ENCODE measurements around the gene PLXNB3.

Gene PLXNB3

GRCh38 chrX:153793291-153793690 lies 29.2 kb downstream of the PLXNB3 start:
- TF ChIP-seq GATA1 (IDR thresholded peaks at IDR 0.05; ENCODE audit: low read depth, low read length) (no peak), POLR2A (IDR thresholded peaks at IDR 0.05; ENCODE audit: low read length) (no peak)
- peak in 1 of 2 experiments; percentile 22 for DNase-seq

DNA sequence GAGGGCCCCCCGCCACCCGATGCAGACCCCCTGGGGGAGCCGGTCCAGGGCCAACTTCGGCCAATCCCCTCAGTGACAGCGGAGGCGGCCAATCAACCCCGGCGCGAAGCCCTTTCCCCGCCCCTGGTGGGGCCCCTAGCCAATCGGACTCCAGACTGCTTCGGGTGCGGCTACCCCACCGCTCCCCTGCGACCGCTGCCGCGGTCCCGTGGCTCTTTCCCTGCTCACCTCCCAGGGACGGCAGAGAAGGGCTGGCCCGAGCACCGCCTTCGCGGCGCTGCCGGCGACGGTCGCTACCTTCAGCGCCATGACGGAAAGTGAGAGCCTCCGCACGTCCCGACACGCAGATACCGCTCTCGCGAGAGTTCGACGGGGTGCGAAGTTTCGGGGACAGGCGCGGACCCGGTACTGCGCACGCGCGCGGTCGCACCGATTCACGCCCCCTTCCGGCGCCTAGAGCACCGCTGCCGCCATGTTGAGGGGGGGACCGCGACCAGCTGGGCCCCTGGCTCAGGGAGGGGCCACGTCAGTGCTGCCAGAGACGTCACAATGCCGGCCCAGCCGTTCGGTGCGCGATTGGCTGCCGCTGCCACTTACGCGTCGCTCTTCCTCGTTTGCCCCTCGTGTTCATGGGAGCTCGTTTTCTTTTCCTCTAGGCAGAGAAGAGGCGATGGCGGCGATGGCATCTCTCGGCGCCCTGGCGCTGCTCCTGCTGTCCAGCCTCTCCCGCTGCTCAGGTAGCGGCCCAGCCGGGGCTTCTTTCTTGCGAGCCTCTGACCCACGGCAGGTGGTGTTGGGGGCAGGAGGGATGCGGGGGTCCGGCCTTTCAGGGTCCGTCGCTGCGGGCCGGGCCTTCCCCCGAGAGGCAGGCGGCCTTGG lies 30.2 kb downstream of the PLXNB3 start, which contains the start of the genes IDH3G and SSR4:
Gene IDH3G (minus strand): TSS at position 358 of the 879 bp plus-strand sequence. CDS start 49 bp downstream, at position 309.
Gene SSR4 (plus strand): TSS at position 651 of the 879 bp plus-strand sequence. CDS start 20 bp downstream, at position 671.
- peak; percentile 97 for DNase-seq
- TF ChIP-seq GATA1 (IDR thresholded peaks at IDR 0.05; ENCODE audit: low read depth, low read length) (no peak), POLR2A (IDR thresholded peaks at IDR 0.05; ENCODE audit: low read length) (peak; percentile 74)

DNA sequence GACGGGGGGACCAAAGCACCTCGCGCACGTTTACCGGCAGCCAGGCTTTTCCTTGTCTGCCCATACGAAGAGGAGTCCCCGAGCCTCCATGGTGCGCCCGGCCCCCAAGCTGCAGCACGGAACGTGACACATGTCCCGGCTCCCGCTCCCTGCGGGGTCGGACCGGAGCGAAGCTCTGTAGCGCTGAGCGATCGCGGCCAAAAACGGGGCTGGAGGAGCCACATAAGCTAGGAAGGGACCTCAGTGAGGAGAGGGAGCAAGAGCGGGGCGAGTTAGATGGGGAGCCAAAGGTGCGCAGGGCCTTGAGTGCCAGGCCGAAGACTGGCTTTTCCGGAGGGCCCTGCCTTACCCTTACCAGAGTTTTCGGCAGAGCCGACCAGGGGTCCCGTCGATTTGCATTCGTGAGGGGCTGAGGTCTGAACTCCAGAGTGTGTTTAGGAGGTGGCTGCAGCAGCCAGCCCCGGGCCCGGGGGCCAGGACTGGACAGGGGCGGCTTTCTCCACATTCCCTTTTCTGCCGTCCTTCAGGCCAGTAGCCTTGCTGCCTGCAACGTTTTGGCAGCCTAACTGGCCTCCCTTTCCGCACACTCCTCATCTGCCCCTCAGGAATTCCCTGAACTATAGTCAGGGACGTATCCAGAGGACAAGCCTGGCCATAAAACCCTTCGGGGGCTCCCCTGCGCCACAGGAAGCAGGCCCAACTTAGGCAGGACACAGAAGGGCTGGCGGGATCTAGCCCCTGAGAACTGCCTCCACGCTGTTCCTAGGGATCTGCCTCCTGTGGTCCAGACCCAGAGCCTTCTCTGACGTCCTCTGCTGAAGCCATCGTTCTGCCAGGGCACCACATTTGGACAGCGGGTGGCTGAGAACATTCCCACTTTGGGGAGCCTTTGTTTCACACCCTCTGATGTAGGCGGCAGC lies 31.1 kb downstream of the PLXNB3 start:
- peak; percentile 58 to 64 for DNase-seq
- TF ChIP-seq POLR2A (IDR thresholded peaks at IDR 0.05; ENCODE audit: low read length) (no peak), GATA1 (IDR thresholded peaks at IDR 0.05; ENCODE audit: low read depth, low read length) (no peak)

DNA sequence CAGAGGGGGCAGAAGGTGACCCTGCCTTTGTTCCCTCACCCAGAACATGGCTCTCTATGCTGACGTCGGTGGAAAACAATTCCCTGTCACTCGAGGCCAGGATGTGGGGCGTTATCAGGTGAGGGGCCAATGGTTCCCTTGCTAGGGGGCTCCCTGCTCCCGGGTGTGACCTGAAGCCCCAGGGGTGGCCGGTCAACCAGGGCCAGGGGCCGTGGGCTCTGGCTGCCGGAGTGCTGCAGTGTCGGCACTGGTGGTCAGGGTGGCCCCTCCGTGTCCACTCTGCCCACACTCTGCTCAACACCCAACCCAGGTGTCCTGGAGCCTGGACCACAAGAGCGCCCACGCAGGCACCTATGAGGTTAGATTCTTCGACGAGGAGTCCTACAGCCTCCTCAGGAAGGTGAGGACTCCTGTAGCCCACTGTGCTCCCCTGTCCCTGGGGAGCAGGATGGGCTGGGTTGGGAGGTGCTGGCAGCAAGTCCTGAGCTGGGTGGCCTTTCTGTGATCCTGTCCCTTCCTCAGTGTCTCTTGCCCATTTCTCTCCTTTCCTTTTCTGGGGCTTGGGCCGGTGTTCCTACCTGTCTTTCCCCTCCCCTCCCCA lies 33.5 kb downstream of the PLXNB3 start:
- TF ChIP-seq GATA1 (IDR thresholded peaks at IDR 0.05; ENCODE audit: low read depth, low read length) (no peak), POLR2A (IDR thresholded peaks at IDR 0.05; ENCODE audit: low read length) (no peak)
- no peak for DNase-seq

DNA sequence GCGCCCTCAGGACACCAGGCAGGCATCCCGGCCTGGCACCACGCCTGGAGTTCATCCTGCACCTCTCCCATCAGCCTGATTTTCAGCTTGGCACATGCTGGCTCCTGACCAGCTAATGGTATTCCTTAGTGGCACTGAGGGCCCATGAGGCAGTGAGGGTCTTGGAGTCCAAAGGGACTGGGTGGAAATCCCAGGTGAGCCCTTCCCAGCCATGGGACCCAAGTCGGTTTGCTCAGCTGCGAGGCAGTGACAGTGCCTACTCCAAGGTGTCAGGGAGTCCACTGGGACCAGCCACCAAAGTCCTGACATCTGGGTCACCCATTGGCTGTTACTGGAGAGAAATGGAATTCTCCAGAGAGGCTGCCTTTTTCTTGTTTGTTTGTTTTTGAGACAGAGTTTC lies 35.3 kb downstream of the PLXNB3 start:
- DNase-seq = no peak
- TF ChIP-seq POLR2A (IDR thresholded peaks at IDR 0.05; ENCODE audit: low read length) (no peak), GATA1 (IDR thresholded peaks at IDR 0.05; ENCODE audit: low read depth, low read length) (no peak)

DNA sequence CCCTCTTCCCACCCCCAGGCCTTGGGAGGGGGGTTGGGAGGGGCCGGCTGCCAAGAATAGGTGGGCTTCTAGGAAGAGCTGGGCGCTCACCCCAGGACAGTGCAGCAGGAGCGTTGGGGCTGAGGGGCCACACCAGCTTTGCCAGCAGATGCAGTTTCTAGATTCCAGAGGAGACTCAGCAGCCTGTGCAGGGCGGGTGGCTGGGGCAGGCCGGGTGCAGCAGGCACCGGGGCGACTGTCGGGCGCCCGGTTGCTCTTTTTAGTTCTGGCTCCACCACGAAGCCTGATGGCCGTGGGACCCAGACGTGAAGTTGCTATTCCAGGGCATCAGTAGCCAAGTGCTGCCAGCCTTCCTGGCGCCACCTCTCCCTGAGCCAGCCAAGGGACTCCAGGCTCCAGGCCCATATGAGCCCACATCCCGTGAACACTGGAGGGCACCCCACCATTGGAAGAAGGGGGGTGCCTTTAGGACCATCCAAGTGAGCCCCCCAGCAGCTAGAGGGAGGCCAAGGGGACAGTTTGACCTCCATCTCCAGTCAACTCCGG lies 36.2 kb downstream of the PLXNB3 start:
- no peak for DNase-seq
- no peak for TF ChIP-seq GATA1 (IDR thresholded peaks at IDR 0.05; ENCODE audit: low read depth, low read length)
- peak; percentile 15 for TF ChIP-seq POLR2A (IDR thresholded peaks at IDR 0.05; ENCODE audit: low read length)

DNA sequence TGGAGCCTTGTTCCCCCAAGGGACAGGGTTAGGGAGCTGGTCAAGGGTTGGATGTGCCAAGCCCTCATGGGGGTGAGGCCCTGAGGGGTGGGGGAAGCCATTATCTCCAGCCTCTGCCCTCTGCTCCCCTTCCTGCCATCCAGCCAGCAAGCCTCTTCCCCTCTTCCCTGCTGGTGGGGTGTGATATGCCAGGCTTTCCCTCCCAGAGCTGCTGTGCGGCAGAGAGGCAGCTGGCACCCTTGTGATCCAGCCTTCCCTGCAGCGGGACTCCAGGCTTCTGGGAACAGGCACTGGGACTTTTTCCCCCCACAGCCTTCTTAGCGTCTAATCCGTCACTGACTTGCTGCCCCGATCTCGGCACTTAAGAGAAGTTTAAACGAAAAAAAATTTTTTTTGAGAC lies 36.7 kb downstream of the PLXNB3 start:
- no peak for DNase-seq
- TF ChIP-seq POLR2A (IDR thresholded peaks at IDR 0.05; ENCODE audit: low read length) (no peak), GATA1 (IDR thresholded peaks at IDR 0.05; ENCODE audit: low read depth, low read length) (no peak)

GRCh38 chrX:153801669-153802068 lies 37.6 kb downstream of the PLXNB3 start:
- DNase-seq = no peak
- TF ChIP-seq GATA1 (IDR thresholded peaks at IDR 0.05; ENCODE audit: low read depth, low read length) (no peak), POLR2A (IDR thresholded peaks at IDR 0.05; ENCODE audit: low read length) (no peak)

- DNase-seq = no peak
- TF ChIP-seq GATA1 (IDR thresholded peaks at IDR 0.05; ENCODE audit: low read depth, low read length) (no peak), POLR2A (IDR thresholded peaks at IDR 0.05; ENCODE audit: low read length) (no peak)
Measured at GRCh38 chrX:153802513-153803045, 38.5 kb downstream of the PLXNB3 start.

GRCh38 chrX:153803211-153804099 lies 39.4 kb downstream of the PLXNB3 start:
- DNase-seq = no peak
- TF ChIP-seq GATA1 (IDR thresholded peaks at IDR 0.05; ENCODE audit: low read depth, low read length) = no peak
- TF ChIP-seq POLR2A (IDR thresholded peaks at IDR 0.05; ENCODE audit: low read length) = no peak

DNA sequence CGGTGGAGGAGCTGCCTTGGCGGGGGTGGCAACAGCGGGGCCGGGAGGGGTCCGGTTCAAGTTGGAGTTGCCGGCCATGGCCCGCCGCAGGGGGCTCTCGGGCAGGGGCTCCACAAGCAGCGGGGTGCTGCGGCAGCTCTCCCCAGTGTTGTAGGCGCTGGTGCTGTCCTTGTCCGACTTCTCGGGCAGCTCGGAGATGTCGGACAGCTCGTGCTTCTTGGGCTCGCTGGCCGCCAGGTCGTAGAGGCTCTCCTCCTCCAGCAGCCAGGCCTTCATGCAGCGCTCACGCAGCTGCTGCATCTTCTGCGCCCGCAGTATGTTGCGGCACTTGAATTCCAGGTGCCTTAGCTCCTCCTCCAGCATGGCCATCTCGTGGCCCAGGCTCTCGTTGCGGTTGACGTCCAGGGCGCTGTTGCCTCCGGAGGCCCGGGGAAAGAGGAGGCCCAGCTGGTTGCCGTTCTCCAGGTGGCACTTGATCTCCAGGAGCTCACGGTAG lies 40.1 kb downstream of the PLXNB3 start:
- DNase-seq = no peak
- TF ChIP-seq GATA1 (IDR thresholded peaks at IDR 0.05; ENCODE audit: low read depth, low read length) (no peak), POLR2A (IDR thresholded peaks at IDR 0.05; ENCODE audit: low read length) (no peak)

DNA sequence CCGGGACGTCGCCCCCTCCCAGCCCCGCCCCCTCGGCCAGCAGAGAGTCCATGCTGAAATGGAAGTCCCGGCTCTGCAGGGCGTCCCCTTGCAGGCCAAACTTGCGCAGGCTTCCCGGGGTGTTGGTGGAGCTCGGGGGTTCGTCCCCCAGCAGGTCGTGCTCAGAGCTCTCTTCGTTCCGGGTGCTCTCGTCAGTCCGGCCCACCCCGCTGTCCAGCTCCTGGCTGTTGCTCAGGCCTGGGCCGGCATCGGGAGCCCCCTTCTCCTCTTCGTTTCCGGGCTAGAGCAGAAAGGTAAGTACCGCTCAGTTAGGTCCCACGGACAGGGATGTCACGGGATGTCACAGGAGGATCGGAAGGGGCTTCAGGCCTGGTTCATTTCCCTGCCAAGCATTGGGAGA lies 40.6 kb downstream of the PLXNB3 start:
- TF ChIP-seq POLR2A (IDR thresholded peaks at IDR 0.05; ENCODE audit: low read length) (no peak), GATA1 (IDR thresholded peaks at IDR 0.05; ENCODE audit: low read depth, low read length) (no peak)
- no peak for DNase-seq
